HG03571 (cell line): ENCODE data around the gene LRBA.
"Not testable (repeated sequence)": the region's sequence is repeated elsewhere in the genome, so short reads cannot be mapped to it uniquely, and the experiment has no call there.

ENCODE experiments used
- ATAC-seq: cut with Tn5 transposase; IDR thresholded peaks from one replicate; pipeline ENCODE4 v1.9.1; 2021; ENCODE audit not compliant: unreplicated experiment

The LRBA gene

DNA sequence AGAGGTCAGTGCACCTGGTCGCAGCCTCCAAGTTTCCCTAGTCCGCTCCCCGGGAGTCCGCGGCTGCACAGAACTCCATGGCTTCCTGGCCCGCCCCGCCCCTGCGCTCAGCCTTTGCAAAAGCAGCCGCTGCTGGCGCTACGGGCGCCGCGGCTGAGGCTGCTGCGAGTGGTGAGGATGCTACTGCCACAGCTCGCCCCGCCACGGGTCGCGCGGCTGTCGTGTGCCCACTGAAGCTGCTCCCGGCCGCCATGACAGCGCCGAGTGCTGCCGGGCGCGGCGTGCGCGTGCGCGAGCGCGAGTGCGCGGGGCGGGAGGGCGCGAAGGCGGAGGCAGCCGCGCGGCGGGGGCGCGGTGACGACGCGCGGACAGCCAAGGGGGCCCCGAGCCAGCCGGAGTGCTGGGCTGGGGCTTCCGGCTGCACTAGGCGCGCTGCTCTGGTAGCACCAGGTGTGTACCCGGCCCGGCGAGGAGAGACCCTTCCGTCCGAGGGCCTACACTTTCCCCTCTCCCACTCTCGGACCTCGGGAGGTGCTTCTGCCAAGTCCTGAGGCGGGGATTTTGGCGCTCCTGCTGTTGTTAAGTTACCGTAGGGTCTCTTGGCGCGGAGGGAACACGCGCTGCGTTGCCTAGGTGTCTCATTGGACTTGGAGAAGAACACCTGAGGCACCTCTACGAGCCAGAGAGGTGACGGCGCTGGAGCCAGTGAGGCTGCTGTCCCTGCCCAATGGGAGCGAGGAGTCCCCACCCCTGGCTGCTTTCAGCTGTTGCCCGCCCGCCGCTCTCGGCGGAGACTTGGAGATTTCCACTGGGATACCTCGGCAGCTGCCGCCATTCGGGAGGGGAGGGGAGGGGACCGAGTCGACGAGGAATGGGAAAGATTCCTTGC, 619 bp upstream of the LRBA start:
- peak; percentile 85 for ATAC-seq

DNA sequence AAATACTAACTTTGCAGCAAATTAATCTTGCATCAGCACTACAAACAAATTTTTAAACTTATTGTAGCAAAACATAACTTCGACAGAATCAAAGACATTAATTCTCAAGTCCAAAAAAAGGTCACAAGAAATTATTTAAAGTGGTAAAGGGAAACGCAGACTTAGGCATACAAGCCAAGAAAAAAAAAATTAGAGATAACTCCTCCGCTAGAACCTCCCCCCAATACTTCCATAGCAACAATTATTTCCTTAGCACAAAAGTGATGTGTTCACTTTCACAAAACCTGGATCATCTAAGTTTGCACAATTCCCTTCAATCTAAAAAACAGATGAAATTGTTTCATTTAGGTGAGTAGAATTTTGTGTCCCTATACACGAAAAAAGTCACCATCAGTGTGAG, 1.1 kb downstream of the LRBA start:
- no peak for ATAC-seq

DNA sequence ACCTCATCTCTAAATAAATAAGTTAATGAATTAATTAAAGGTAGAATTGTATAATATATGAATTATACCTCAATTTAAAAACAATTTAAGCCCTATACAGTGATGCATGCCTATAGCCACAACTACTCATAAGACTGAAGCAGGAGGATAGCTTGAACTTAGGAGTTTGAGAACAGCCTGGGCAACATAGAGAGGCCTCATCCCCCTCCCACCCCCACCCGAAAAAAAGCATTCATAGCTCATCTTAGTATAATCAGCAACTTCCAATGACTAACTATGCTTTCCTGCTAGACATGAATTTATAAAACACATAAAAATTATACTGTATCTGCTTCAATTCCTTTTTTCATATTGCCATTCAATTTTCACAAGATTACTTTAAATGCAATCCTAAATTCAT, 1.6 kb downstream of the LRBA start:
- no peak for ATAC-seq

DNA sequence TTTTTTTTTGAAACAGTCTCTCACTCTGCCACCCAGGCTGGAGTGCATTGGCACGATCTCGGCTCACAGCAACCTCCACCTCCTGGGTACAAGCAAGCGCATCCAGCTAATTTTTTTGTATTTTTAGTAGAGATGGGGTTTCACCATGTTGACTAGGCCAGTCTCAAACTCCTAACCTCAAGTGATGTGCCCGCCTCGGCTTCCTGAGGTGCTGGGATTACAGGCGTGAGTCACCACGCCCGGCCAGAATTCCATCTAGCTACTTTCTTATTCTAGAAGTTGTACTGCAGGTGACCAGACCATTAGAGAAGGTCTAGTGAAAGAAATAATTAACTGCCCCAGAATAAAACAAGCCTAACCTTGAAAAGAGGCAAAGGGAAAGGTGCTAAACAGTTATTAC, 2.3 kb downstream of the LRBA start:
- ATAC-seq: no peak

DNA sequence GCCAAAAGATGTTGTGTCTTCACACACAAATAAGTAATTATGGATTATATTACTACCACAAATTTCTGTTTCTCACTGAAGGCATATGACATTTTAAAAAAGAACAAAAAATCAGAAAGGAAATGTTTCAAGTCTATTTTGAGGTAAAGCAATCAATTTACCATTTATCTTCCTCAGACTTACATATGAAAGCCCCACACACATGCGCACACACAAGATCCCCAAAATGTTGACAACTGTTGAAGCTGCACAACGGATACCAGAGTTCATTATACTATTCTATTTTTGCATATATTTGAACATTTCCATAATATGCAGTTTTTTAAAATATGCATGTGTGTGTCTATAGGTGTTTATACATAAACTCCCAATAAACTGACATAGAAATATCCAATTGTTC, 2.7 kb downstream of the LRBA start:
- ATAC-seq: no peak

DNA sequence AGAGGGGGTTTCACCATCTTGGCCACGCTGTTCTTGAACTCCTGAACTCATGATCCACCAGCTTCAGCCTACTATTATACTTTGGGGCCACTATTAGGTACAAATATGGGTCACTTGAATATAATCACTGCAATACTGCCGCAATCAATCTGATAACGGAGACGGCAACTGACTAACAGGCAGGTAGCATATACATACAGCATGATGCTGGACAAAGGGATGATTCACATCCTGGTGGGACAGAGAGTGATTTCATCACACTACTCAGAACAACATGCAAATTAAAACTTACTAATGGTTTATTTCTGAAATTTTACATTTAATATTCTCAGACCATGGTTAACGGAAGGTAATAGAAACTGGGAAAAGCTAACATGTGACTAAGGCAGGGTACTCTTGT, 10.9 kb downstream of the LRBA start:
- ATAC-seq: no peak

DNA sequence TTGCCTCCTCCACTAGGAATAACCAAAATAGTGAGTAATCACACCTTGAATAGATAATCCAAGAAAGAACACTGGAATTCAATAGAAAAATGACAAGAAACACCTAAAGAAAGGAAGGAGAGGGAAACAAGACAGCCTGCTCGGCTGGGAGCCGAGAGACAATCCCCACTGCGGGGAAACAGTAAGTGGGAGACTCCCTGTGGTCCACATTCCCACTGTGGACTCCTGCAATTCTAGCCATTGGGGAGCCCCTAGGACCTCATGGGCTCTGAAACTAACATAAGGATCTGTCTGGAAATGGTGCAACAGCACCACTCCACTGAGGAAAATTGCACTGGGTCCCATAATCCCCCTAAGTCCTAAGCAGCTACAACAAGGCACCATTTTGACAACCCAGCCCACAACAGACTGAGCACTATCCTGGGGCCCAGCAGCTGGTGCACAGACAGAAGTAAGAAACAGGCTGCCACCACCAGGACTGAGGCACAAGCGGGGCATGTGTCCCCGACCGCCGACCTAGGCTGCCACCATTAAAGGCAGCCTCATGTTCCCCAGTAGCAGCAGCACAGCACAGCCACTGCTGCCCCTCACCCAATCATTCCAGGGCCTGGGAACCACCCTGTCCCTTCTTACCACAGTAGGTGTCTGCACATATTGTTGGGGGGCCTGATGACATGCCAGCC, 14.2 kb downstream of the LRBA start:
- ATAC-seq: no peak

DNA sequence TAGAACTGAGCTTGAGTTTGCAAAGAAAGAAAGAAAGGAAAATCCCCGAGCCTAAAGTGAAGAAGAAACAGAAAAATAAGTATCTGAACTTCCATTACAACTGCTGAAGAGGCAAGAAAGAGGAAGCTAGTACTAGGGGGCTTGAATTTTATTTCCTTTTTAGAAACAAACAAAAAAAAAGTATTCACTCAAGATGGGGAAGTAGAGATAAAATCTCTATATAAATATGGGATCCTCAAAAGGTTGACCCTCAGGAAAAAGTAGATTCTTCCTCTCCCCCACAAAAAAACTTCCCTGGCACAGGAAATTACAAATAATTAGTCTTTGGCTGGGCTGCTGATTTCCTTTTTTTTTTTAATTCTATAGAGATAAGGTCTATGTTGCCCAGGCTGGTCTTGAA, 16.0 kb downstream of the LRBA start:
- no peak for ATAC-seq

DNA sequence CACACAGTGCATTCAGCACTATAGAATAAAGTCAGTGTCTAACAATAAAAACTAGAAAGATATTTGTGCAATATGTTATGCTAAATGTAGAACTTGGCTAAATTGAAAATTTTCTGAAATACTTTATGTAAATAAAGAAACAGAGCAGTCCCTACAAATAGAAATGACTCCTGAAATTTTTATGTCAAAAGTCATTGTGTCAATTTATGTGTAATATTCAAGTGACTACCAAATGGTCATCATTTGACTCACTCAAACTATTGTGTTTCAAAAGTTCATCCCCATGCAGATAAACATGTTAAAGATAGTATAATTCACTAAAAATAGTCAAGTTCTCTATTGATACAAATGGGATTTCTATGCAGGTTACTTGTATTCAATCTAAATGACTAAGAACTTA, 17.9 kb downstream of the LRBA start:
- ATAC-seq: no peak

DNA sequence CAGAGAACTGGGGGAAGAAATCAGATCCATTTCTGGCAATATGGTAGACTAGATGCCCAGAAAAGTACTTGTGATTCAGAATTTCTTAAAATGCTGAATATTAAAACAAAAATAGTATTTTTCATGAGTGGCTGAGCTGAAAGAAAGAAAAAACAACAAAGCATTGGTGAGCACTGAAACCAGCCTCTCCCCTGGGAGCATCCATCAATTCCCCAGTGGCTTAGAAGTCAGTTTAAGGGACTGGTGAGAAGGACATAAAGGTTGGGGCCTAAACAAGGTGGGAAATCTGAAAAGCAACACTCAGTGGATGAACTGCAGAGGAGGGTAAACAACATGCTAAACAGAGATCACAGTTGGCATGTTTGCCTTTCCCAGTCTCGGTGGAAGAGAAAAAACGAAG, 20.4 kb downstream of the LRBA start:
- no peak for ATAC-seq

DNA sequence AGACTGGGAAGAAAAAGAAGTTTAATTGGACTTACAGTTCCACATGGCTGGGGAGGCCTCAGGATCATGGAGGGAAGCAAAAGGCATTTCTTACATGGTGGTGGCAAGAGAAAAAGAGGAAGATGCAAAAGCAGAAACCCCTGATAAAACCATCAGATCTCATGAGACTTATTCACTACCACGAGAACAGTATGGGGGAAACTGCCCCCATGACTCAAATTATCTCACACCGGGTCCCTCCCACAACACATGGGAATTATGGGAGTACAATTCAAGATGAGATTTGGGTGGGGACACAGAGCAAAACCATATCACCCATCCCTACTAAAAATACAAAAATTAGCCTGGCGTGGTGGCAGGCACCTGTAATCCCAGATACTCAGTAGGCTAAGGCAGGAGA, 21.5 kb downstream of the LRBA start:
- not testable (repeated sequence) for ATAC-seq

DNA sequence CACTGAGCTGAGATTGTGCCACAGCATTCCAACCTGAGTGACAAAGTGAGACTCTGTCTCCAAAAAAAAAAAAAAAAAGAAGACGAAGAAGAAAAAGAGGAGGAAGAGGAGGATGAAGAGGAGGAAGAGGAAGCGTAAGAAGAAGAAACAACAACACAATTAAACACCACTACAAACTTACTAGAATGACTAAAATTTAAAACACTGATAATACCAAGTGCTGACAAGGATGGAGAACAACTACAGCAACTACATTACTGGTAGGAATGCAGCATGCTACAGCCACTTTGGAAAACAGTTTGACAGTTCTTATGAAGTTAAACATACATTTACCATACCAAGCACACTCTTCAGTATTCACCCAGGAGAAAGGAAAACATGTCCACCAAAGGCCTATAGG, 24.1 kb downstream of the LRBA start:
- ATAC-seq: no peak

DNA sequence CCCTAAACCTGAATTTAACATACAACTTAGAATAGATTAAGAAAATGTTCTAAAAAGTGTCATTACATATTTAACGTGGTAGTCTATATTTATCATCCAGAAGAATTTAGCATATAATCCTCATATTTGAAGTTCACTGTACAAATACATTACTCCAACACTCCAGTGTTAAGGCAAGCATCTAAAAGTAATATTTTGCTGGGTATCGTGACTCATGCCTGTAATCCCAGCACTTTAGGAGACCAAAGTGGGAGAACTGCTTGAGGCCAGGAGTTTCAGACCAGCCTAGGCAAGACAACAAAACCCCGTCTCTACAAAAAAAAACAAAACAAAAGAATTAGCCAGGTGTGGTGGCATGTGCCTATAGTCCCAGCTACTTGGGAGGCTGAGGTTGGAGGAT, 24.8 kb downstream of the LRBA start:
- ATAC-seq: no peak

DNA sequence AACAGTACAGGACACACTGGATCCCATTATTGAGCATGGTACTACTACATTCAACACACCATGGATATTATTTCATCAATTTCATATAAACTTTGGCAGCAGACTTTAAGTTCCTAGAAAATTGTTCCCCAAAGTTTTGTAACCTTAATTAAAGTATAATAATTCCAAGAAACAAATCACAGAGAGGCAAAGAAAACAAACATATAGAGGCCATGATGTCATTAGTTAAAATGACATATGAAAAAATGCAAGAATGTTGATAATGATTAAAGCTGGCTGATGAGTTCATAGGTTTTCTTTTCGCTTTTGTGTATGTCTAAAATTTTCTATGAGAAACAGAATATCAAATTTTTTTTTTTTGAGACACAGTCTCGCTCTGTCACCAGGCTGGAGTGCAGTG, 26.8 kb downstream of the LRBA start:
- ATAC-seq: no peak

DNA sequence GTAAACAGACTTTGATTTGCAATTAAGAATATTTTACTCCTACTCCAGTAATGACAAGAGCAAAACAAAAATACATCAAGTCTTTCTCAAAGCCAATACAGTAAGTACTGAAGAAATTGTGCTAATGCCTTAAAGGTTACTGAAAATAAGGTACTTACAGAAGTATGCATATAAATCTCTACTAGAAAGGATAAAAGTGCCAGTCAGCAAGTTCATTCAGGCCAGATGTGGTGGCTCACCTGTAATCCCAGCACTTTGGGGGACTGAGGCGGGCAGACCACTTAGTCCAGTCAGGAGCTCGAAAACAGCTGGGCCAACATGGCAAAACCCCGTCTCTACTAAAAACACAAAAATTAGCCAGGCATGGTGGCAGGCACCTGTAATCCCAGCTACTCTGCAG, 27.9 kb downstream of the LRBA start:
- no peak for ATAC-seq

DNA sequence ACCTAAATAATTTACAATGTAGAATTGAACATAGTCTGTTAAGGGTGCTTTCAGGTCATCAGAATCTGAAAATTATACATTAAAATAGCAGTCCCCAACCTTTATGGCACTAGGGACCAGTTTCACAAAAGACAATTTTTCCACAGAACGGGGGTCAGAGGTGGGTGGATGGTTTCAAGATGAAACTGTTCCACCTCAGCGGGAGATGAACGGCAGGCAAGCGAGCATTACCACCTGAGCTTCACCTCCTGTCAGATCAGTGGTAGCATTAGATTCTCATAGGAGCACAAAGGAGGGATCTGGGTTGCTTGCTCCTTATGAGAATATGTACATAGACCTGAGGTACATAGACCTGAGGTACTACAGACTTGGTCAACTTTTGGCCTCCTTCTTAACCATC, 29.0 kb downstream of the LRBA start:
- no peak for ATAC-seq

DNA sequence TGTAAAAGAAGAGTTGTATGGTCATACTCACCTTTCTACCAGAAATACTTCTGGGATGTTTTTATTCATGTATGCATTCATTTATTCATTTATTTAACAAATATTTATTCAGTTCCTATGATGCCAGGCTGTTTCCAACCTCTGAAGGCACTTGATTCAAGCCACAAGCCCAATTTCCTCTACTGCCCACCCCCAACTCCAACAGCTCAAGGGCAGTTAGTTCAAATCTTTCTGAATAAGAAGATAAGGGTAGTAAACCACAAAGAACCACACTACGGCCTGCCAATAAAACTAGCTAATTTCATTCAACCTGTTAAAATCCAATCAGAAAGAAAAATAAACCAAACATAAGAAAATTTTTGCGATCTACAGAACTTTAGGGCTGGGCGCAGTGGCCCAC, 31.2 kb downstream of the LRBA start:
- ATAC-seq: no peak

DNA sequence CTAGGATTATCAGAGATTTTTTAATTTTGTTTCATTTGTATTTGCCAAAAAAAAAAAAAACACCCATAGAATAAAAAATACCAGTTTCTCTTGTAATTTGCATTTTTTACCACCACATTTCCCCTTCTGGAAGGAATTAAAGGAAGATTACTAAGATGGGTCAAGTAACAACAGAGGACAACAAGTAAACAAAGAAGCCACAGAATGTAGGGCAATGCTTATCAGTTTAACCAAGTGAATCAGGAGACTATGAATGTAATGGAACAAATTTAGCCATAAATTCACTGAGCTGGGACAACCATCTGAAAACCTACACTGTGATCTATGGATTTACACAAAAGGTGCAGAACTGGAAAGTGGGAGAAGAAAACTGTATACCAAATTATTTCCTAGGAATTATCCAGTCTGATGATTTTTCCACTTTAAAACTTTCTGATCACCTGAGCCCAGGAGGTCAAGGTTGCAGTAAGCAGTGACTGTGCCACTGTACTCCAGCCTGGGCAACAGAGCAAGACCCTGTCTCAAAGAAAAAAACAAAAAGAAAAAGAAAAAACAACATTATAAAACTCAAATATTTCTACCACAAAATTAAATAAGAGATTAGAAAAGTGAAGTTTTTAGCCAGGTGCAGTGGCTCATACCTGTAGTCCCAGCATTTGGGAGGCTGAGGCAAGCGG, 32.4 kb downstream of the LRBA start:
- ATAC-seq: no peak

DNA sequence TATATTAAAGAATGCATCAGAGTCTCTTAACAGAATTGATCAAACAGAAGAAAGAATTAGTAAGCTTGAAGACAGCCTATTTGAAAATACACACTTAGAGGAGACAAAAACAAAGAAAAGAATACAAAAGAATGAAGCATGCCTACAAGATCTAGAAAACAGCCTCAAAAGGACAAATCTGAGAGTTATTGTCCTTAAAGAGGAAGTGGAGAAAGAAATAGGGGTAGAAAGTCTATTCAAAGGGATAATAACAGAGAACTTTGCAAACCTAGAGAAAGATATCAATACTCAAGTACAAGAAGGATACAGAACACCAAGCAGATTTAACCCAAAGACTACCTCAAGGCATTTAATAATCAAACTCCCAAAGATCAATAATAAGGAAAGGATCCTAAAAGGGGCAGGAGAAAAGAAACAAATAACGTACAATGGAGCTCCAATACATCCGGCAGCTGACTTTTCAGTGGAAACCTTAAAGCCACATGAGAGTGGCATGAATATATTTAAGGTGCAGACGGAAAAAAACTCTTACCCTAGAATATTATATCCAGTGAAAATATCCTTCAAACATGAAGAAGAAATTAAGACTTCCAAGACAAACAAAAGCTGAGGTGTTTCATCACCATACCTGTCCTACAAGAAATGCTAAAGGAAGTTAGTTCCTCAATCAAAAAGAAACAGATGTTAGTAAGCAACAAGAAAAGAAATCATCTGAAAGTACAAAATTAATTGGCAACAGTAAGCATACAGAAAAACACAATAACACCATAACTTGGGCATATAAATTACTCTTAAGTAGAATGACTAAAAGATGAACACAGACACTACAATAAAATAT, 36.1 kb downstream of the LRBA start:
- no peak for ATAC-seq

DNA sequence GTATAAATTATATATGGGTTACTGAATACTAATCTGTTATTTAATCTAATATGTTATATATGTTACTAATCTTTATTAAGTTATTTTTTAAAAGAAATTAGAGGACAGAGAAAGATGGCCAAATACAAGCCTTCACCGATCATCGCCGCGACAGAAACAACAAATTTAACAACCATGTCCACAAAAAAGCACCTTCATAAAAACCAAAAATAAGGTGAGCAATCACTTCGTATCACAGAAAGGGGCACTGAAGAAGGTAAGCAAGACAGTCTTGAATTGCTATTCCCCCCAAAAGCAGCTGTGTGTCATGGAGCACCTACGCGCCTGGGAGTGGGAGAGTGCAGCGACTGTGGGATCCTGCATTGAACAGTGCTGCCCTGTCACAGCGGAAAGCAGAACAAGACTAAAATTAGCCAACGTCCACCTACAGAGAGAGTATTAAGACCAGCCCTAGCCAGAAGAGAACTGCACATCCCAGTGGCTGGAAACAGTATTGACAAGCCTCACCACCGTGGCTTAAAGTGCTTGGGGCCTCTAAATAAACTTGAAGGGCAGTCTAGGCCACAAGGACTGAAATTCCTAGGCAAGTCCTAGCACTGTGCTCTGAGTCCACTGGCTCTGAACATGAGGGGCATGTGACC, 38.5 kb downstream of the LRBA start:
- no peak for ATAC-seq

DNA sequence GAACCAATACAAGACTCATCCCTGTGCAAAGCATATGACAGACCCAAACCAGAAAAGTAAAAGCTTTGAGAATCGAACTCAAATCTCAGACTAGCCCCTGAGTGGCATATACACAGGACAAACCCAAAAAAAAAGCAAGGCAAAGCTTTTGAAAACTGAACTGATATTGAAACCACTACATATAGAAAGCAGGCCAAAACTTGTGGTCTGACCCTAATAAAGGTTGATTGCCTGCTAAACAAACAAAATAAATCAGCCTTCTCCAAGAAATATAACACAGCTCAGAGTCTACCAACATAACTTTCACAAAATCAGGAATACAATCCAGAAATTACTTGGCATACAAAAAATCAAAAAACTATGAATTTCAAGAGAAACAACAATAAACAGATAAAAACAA, 40.3 kb downstream of the LRBA start:
- ATAC-seq: peak; percentile 43
